Measurements from ENCODE around the gene TBC1D8. TPM values are rescaled to one million over a fixed set of nuclear protein-coding genes. Genes with fewer than 3 reads are reported as not detected.

TBC1D8 gene
- total and polyA plus RNA-seq, 2 of the 8 experiments (the other 6 are each of a cell fraction or from before 2014, with no cell fraction given): 20.8 to 21.8 TPM

GRCh38 chr2:101082998-101083397 is 68.2 kb downstream of the TBC1D8 start (continued):
- TF ChIP-seq RFX5 (IDR thresholded peaks at IDR 0.05; ENCODE audit: borderline replicate concordance, low read depth, low read length): no peak
- TF ChIP-seq SIN3A (conservative IDR thresholded peaks at IDR 0.05 in 1 of 2, IDR thresholded peaks at IDR 0.05 in 1 of 2; ENCODE audit: low read depth in 1 of 2, low read length in 2 of 2): no peak
